Stimulated activated CD4-positive, alpha-beta T cell treated with anti-CD3 and anti-CD28 coated beads, Interleukin-12 subunit alpha, Interleukin-12 subunit beta, amount 100 ng/mL, for 4 hours (primary cell): ENCODE data around the gene AUTS2.

Source experiments
- DNase-seq: peaks from one replicate; pipeline ENCODE4 v3.0.0-alpha.2; 2020

The AUTS2 gene

DNA sequence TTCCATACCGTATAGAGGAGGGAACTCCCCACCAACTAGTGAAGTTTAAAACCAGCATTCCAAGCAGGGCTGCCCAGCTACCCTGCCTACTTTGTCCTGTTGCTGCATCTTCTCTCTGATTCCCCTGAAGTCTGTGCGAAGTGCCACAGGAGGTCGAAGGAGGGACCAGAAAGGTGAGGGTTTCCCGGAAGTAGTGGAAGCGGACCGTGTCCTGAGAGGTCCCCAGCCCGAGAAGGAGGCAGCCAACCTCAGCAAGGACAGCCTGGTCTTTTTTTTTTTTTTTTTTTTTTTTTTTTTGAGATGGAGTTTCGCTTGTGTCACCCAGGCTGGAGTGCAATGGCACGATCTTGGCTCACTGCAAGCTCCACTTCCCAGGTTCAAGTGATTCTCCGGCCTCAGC, 861.8 kb downstream of the AUTS2 start:
- no peak for DNase-seq

GRCh38 chr7:70460562-70460961, 862.3 kb downstream of the AUTS2 start:
- no peak for DNase-seq

GRCh38 chr7:70463352-70463938, 865.2 kb downstream of the AUTS2 start:
- DNase-seq: no peak

GRCh38 chr7:70466725-70467364, 868.6 kb downstream of the AUTS2 start:
- no peak for DNase-seq

DNA sequence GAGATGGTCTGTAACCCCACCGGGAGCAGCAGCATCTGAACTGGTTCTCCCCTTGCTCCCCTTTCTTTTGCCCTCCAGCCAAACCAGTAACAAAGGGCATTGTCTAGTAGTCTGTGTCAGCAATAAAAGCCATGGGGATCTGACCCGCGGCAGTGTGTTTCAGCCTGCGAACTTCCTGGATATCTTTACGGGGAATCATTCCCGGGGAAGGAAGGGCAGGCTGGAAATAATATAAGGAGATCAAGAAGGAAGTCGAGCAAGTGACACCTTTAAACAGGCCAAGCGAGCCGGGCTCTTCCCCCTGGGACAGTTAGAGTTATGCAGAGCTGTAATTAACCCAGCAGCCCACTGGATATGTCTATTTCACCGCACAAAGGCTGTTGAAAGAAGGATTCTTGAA, 872.5 kb downstream of the AUTS2 start:
- no peak for DNase-seq

GRCh38 chr7:70472601-70473237, 874.4 kb downstream of the AUTS2 start:
- no peak for DNase-seq

DNA sequence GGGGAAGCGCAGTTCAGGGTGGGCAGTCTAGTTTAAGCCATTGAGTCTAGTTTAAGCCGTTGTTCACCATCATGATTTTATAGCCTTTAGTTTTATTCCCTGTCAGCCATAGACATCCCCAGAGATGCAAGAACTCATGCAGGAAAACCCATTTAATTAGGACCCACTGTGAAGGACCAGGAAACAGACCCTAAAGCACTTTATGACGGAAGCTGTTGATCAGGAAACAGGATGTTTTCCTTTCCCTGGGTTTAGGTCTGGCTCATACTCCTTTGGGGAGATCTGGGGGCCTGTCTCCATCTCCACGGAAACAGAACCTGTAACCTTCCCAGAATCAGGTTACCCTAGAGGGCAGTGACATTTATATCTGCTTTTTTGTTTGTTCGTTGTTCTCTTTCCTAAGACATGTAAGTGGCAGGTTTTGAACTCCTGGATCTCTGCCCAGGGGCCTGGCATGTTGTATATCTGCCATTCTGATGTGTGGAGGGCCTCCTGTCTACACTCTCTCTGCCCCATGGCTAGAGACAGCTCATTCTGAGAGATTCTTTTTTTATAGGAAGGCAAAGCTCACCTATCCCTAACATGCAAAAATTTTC, 876.5 kb downstream of the AUTS2 start:
- no peak for DNase-seq

DNA sequence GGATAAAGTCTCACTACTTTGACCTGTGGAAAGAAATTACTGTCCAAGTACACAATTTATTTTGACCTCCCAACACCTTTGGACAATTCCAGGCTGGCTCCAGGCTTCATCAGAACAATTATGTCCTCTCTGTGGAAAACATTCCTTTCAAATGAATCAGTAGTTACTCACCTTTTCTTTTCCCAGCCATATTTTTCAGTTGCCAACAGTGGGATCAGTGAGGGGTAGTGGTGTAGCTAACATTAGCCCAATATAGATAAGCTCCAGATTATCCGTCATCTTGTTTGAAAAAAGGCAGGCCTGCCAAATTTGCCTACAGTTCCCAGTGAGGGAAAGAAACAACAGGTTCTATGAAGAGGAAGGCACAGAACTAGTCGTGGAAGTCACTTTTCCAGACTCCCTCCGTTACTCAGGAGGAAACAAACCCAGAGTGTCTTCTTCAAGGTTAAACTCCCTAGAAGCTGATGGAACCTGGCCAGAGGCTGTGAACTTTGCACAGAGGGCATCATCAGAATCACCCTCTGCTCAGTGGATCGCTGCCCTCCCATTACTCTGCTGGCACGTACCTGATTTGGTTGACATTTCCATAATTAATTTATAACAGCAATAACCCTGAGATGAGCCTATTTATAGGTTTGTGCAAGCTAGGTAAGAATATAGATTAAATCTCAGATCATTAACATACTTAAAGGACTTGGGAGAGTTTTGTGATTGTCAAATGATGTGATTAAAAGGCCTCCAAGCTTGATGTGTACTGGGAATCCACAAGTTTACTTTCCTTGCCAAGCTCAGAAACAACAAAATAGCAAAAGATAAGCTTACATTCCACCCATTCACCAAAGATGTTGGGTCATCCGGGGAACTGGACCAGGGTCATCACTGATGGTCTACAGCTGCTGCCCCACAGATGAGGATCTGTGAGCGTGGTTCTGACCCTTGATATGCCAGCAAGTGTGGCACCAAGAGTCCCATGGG, 879.0 kb downstream of the AUTS2 start:
- DNase-seq: no peak

DNA sequence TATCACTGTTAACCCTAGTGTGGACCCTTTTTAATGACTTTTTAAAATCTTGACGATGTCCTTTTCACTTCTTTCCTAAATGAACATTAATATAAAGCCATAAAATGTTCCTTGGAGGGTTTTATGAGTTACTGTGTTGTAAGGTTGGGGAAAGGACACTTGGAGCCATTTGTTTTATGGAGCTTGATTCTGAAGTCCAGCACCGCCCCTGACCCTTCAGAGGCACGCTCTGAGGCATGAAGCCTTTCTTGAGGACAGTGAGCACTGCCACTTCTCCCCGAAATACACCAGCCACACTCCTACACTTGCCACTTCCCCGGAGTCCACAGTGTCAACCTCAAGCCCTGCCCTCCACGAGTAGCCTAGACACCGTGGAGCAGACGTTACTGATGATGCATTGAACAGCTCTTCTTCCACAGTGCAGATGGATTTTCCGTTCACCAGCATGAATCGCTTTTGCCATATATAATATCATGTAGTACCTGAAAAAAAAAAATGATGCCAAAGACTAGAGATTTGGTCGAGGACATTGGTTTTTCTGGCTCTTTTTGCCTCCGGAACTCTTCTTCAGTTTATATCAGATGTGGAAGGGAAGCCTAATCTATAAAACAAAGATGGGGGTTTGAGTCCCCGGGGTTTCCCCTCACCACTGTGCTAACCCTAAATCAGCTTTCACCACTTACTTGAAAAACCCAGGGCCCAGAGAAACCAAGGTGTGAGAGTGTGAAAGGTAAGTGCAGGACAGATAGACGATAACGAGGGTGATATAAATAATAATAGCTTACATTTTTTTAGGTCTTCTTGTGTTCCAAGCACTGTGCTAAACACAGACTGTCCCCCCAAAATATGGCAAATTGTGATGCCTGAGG, 881.1 kb downstream of the AUTS2 start:
- DNase-seq: no peak

DNA sequence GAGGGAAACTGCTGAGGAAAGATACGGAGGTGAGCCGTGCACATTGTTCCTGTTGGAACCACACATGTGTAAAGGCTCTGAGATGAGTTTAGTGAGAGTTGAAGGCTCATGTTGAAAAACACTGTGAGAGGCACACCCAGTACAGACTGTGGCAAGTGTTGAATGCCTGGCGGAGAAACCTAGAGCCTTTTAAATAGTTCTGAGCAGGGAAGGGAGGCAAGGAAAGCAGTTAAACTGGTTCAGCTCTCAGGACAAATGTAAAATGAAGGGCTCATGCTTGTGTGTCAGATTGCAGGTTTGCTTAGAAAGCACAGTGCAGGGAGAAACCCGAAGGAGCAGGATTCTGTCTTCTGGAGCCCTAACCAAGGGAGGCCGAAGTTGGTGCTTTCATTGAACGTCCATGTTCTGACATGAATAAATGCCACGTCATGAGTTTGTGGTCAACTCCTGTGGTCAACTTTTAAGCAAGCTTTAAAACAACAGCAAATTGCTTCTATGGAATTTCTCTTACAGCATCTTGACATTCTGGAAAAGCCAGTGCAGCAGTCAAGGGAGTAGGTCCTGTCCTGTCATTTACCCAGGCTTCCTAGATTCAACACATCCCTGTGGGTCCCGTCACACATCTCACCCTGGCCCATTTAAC, 882.8 kb downstream of the AUTS2 start:
- DNase-seq: no peak

GRCh38 chr7:70481570-70482123, 883.4 kb downstream of the AUTS2 start:
- no peak for DNase-seq

DNA sequence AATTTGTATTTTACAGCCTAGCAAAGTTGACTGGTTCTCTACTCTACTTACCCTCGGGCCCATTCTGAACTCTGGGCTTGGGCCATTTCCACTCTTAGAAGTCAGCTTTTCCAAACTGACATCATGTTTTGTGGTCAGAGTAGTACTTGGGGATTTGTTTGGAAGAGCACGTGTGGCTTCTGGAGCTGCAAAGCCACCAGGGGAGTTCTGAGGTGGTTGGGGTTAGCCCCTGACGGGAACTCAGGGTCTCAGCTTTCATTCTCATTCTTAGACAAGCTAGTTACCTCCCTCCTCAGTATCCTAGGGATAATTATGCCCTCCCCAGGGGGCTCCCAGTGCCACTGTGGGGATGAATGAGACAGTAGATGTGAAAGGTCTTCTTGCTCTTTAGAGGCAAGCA, 886.0 kb downstream of the AUTS2 start:
- no peak for DNase-seq

DNA sequence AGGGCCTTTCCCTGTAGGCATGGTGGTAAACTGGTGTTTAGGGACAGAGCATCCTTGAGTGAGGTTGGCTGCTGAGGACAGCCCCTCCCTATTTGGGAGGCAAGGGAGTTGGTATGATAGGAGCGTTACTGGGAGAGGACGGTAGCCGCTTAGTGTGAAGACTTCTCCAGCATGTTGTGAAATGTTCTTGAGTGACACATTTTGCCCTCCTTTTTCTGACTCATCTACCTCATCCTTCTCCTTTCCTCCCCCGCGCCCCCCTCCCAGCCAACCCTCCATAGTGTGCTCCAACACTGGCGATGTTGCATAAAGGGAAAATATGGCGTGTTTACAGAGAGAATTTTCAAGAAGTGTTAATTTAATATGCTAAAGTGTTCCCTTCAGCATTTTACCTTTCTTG, 888.7 kb downstream of the AUTS2 start:
- no peak for DNase-seq

- DNase-seq: no peak
These were observed 889.2 kb downstream of the AUTS2 start for GRCh38 chr7:70487428-70487827.

GRCh38 chr7:70487886-70488285, 889.6 kb downstream of the AUTS2 start:
- no peak for DNase-seq

GRCh38 chr7:70489813-70490212, 891.5 kb downstream of the AUTS2 start:
- no peak for DNase-seq

DNA sequence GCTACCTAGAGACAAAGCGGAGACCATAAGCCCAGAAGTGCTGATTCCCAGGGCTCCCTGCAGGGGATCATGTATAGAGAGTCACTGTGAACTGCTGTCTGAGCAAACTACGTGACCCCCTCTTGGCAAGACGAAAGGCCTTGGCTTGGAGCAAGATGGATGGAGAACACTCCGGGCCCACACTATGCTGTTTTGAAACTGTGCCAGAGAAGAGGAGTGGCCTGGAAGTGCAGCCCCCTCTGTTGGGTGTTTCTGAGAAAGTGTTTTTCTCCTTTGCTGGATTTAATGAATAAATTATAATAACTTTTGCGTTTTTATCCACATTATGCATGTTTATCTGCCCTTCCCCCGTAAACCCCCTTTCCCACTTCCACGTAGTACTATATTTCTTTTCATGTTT, 894.4 kb downstream of the AUTS2 start:
- DNase-seq: no peak

DNA sequence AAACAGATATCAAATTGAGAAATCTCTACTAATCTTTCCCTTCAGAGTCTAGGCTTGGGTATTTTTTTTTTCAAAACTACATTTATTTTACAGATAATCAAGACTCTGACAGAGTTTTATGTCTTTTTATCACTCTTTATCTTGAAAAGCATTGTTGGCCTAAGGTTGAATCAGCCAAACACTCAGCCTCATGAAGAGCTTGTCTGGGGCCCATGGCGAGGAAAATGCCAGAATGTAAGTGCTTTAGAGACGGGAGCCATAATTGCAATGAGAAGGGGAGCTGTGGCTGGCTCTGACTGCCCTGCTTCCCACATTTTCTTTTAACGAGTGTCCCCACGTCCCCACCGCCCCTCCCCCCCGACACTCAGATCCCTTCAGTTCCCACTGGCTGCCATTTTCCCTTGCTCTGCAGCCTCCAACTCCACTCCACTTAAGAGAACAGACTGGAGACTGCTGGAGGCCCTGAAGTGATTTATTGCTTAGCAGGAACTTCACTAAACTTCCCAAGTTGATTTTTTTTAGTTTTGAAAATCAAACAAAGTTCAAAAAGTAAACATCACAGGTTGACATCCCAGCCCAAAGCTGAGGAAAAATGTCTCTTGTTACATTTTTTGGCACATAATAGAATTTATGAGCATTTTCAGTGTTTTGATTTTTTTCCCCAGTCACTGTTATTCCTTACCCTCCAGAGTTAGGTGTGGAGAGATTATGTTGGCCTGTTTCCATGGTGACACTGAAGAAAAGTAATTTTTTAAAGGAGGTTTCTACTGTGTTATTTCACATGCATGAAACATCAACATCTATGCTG, 896.2 kb downstream of the AUTS2 start:
- DNase-seq: no peak

- DNase-seq: no peak
These were observed 896.7 kb downstream of the AUTS2 start for GRCh38 chr7:70495033-70495376.

DNA sequence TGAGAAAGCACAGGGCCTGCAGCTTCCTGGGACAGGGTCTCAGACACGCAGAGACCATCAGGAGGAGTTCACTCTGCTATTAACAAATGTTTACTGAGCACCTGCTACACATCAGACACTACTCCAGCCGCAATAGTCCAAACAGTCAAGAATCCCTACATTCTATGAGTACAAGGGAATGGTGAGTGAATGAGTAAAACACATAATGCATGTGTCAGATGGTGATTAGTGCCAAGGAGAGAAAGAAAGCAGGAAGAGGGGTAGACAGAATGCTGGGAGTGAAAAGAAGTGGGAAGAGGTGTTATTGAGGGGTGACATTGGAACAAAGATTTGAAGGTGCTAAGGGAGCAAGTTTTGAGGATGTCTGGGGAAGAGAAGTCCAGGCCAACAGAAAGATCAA, 899.5 kb downstream of the AUTS2 start:
- DNase-seq: no peak
